Smooth muscle cell of the umbilical artery (primary cell): ENCODE measurements around the gene MFRP. TPM values are rescaled to one million over a fixed set of nuclear protein-coding genes. Genes with fewer than 3 reads are reported as not detected.

Experiments used
- total RNA-seq: library from RNA; depleted of rRNA; stranded (reverse); fragments of >200 nt; gene quantifications from 2 replicates; pipeline ENCODE4 v1.2.3, GENCODE V29; 2014

The MFRP gene
- total RNA-seq: not detected in 2 replicates

GRCh38 chr11:119346605-119347004 lies at the start of gene MFRP:
Gene MFRP, minus strand, starts transcription at chr11:119346705. Its CDS starts 192 bp downstream, at chr11:119346513.

GRCh38 chr11:119381181-119381988 lies 34.9 kb upstream of the MFRP start, which contains the start of gene USP2:
Gene USP2, minus strand, starts transcription at chr11:119381690. Its CDS starts 8,210 bp downstream, at chr11:119373480.

GRCh38 chr11:119340335-119341221 lies 5.9 kb downstream of the MFRP start, which contains the start of gene C1QTNF5:
Gene C1QTNF5, minus strand, starts transcription at chr11:119340883. Its CDS starts 486 bp downstream, at chr11:119340397.

GRCh38 chr11:119334174-119334930 lies 12.2 kb downstream of the MFRP start, which contains the start of gene RNF26:
Gene RNF26, plus strand, starts transcription at chr11:119334527. Its CDS starts 596 bp downstream, at chr11:119335123.

GRCh38 chr11:119316729-119317591 lies 29.5 kb downstream of the MFRP start, which contains the start of gene MCAM:
Gene MCAM, minus strand, starts transcription at chr11:119317130. Its CDS starts 29 bp downstream, at chr11:119317101.

Other genes with a start within 250 kb of the MFRP start
- 16.0 and 34.1 TPM in 2 replicates for gene DPAGT1, start 244.9 kb downstream of the MFRP start, total RNA-seq
- gene C2CD2L, start 239.4 kb downstream of the MFRP start, total RNA-seq: 5.0 and 5.5 TPM in 2 replicates
- gene HINFP, start 225.1 kb downstream of the MFRP start, total RNA-seq: 13.7 and 16.1 TPM in 2 replicates
- gene ABCG4, start 197.7 kb downstream of the MFRP start, total RNA-seq: under 0.01 and 0.32 TPM in 2 replicates
- 12.9 and 14.0 TPM in 2 replicates for gene NLRX1, start 178.0 kb downstream of the MFRP start, total RNA-seq
- gene NHERF4, start 161.2 kb downstream of the MFRP start, total RNA-seq: not detected in 2 replicates
- 12.2 and 25.3 TPM in 2 replicates for gene CBL, start 140.4 kb downstream of the MFRP start, total RNA-seq
- gene MCAM, start 29.6 kb downstream of the MFRP start, total RNA-seq: 108 and 256 TPM in 2 replicates
- gene RNF26, start 12.2 kb downstream of the MFRP start, total RNA-seq: 5.6 and 13.2 TPM in 2 replicates
- gene C1QTNF5, start 5.8 kb downstream of the MFRP start, total RNA-seq: 9.3 and 18.4 TPM in 2 replicates
- 0.88 TPM in 1 of 2 replicates, not detected in the other for gene USP2, start 35.0 kb upstream of the MFRP start, total RNA-seq
- gene THY1, start 76.5 kb upstream of the MFRP start, total RNA-seq: 429 and 713 TPM in 2 replicates